ENCODE measurements around the gene RNF31.

Gene RNF31

GRCh38 chr14:24117179-24117578, 30.1 kb upstream of the RNF31 start:
- DNase-seq = no peak

- no peak for DNase-seq
Measured at GRCh38 chr14:24119691-24120090, 27.6 kb upstream of the RNF31 start.

DNA sequence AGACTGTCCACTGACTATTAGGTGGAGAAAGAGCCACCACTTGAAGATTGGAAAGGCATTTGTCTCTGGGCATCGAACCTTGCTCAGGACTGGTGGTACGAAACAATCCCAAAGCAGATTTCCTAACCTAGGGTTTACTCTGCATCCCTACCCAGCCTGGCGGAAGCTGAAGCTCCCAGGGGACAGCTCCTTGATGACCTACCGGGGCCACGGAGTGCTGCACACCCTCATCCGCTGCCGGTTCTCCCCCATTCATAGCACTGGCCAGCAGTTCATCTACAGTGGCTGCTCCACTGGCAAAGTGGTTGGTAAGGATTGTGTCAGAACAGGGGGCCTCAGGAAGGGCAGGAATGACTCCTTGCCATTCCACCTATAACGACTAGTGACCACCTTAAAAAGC, 26.1 kb upstream of the RNF31 start:
- DNase-seq = no peak

GRCh38 chr14:24122416-24122815, 24.9 kb upstream of the RNF31 start:
- no peak for DNase-seq

GRCh38 chr14:24122898-24123297, 24.4 kb upstream of the RNF31 start:
- DNase-seq = no peak

DNA sequence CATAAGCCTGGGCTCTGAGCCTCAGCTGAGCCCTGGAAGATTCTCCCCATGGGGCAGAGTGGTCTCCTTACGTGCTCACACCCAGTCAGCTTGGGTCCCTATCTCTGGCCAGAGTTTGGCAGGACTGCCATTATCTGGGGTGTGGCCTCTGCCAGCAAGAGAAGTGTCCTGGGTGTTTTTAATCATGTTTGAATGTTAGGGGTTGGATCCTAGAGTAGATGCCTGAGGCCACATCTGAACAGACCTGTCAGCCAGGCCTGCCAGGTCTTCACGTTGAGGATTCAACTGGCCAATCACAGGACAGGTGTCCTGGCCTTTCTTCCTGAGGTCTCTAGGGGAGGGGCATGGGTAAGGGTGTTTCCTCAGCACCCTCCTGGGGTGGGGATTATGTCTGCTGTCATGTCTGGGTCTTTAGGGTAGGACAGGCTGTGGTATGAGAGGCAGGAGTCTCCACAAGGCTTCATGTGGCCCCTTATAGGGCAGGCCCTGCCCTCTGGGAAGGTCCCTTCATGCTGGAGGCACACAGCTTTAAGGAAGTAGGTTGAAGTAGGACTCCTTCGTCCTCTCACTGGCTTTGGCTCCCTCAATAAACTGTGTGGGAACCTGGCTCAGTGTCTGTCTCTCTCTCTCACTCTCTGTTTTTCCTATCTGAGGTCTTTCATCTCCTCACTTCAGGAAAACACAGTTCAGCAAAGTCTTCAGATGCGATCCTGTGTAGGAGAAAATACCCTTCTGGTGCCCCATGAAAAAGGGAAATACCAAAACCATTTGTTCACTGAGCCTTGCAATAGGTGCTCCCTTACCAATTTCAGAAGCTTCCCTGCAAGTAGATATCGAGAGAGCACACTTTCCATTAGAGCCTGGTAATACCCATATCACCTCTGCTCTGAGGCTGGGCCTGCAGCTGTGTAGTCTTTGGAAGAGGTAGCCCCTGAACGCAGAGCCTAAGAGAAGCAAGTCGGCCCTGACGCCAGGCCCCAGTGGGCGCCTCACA, 23.6 kb upstream of the RNF31 start:
- DNase-seq = no peak

DNA sequence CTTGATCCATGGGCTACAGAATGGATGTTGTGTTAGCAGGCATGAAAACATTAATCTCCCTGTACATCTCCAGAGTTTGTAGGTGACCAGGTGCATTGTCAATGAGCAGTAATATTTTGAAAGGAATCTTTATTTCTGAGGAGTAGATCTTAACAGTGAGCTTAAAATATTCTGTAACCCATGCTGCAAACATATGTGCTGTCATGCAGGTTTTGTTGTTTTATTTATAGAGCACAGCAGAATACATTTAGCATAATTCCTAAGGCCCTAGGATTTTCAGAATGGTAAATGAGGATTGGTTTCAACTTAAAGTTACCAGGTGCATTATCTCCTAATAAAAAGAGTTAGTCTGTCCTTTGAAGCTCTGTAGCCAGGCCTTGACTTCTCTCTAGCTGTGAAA, 20.4 kb upstream of the RNF31 start:
- no peak for DNase-seq

- DNase-seq = no peak
Measured at GRCh38 chr14:24127673-24128072, 19.6 kb upstream of the RNF31 start.

DNA sequence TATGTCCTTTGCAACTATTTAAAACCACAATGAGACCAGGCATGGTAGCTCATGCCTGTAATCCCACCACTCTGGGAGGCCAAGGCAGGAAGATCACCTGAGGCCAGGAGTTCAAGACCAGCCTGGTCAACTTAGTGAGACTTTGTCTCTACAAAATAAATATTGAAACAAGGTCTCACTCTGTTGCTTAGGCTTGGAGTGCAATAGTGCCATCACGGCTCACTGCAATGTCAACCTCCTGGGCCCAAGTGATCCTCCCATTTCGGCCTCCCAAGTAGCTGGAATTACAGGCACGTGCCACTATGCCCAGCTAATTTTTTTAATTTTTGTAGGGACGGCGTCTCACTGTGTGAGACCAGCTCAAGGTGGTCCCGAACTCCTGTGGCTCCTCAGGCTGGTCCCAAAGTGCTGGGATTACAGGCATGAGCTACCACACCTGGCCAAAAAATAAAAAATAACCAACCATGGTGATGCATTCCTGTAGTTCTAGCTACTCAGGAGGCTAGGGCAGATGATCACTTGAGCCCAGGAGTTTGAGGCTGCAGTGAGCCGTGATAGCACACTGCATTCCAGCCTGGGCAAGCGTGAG, 17.8 kb upstream of the RNF31 start:
- no peak for DNase-seq

DNA sequence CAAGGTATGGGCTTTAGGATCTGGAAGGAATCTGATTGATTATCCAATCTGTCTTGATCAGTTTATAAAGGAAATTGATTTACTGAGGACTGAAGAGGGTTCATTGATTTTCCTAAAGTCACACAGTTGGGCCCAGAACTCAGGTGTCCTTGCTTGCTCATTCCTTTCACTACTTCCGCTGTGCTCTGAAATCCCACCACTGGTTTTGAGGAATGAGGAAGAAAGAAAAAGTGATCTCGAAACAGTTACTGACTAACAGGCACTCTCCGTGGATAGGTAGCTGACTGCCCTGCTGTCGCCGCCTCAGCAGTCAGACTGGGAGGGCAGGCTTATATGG, 16.9 kb upstream of the RNF31 start, which contains the start of gene FITM1:
FITM1 (plus strand) TSS at position 280 of the 337 bp plus-strand sequence. CDS start 905 bp downstream, outside the sequence.
- no peak for DNase-seq

DNA sequence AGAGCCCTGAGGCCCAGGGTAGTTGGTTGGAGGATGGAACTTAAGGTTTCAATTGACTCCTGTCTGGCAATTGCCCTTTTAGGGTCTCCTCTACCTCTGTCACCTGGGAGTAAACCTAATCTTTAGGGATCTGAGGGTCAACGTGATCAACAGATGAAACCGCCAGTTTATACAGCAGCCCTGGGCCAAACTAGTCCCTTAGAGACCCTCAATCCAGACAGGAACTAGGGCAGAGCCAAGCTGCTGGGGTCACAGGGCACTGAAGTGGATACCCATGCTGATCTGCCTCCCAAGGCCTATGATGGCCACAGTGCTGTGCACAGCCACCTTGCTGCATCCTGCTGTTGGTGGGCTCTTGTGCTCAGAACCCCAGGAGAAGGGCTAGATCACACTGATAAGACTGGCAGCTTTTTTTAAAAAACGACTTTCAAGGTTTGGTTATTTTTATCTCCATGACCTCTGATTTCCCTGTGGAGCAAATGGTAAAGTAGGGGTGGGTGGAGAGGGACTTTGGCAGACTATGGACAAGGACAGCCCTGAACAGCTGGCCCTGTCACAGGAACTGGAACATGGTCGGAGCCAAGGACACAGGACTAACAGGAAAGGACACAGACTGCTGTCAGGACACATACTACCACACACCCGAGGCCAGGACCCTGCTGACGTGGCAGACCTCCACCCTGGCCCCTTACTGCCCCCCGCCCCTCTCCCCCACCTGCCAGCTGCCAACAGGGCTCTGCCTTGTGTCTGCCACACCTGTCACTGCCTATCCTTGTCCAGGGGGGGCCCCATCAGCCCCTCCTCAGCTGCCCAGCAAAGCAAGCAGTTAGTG, 16.4 kb upstream of the RNF31 start:
- DNase-seq = no peak

DNA sequence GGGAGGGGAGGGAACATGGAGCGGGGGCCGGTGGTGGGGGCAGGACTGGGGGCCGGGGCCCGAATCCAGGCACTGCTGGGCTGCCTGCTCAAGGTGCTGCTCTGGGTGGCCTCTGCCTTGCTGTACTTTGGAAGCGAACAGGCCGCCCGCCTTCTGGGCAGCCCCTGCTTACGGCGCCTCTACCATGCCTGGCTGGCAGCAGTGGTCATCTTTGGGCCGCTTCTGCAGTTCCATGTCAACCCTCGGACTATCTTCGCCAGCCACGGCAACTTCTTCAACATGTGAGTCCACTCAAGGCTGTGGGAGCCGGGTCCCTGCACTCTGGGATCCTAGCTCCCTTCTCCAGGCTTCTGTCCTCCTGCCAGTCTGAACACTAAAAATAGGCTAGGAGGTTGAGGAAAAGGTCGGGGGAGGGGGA, 15.7 kb upstream of the RNF31 start:
- DNase-seq = no peak

GRCh38 chr14:24132061-24132685, 15.1 kb upstream of the RNF31 start:
- peak in 1 of 2 donors; percentile 27 for DNase-seq

GRCh38 chr14:24132976-24133375, 14.3 kb upstream of the RNF31 start:
- DNase-seq = no peak

- no peak for DNase-seq
Measured at GRCh38 chr14:24133735-24134134, 13.6 kb upstream of the RNF31 start.

- DNase-seq = no peak
Measured at GRCh38 chr14:24135584-24135833, 11.8 kb upstream of the RNF31 start.

DNA sequence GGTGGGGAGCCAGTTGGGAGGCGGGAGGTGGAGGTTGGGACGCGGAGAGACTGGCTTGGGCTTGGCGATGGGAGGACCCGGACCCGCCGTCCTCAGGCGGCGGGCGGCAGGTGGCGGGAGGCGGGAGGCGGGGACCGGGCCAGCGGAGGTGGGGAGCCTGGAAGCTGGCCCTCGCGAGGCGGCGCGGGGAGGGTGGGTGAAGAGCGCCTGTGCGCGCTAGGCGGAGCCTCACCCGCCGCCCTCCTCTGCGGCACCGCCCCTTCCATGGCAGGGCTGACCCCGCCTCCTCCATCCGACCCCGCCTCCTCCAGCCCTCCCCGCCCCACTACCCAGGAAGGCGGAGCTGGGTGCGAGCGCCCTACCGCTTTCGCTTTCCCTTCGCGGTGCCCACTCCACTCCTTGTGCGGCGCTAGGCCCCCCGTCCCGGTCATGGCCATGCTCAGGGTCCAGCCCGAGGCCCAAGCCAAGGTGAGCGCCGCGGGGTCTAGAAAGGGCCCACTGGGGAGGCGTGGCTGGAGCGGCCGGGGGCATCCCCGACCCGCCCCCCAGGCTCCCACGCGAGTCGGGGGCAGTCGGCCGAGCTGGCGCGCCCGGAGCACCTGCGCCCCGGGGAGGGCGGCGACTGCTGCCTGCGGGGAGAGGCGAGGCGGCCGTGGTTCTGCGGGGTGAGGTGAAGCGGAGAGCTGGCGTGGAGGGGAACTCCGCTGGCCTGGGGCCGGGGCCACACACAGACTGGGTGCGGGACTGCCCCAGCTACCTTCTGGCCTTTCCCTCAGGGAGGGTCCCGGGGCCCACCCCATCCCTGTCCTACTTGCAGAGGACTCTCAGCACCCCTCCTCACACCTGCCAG, 11.2 kb upstream of the RNF31 start, which contains the start of gene PSME1:
PSME1 (plus strand) TSS at position 361 of the 850 bp plus-strand sequence; CDS start at position 430, 69 bp downstream.
- DNase-seq = peak; percentile 94 to 95

GRCh38 chr14:24136684-24137528, 10.4 kb upstream of the RNF31 start:
- DNase-seq = peak in 1 of 2 donors; percentile 34

DNA sequence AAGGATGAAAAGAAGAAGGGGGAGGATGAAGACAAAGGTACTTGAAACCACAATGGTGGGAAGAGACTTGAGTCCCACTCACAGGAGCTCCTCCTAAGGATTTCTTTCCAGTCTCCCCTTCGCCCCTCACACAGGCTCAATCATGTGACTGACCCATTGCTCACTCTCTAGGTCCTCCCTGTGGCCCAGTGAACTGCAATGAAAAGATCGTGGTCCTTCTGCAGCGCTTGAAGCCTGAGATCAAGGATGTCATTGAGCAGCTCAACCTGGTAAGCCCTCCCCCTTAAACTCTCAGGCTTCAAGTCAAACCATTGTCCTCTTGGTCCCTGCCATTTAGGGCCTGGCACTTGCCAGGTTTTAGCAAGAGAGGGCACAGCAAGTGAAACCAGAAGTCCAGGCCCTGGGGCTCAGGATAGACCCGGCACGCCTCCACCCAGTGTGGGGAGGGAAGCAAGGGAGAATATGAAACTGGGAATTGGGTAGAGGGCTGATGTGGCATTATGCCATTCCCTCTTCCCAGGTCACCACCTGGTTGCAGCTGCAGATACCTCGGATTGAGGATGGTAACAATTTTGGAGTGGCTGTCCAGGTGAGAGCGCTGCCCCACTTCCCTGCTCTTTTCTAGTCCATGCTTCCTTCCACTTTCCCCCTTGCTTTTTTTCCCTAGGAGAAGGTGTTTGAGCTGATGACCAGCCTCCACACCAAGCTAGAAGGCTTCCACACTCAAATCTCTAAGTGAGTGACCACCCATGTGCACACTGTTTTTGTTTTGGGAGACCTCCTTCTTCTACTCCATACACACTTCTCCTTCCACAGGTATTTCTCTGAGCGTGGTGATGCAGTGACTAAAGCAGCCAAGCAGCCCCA, 9.5 kb upstream of the RNF31 start:
- DNase-seq = no peak

Data from stimulated activated CD4-positive, alpha-beta T cell treated with anti-CD3 and anti-CD28 coated beads, Interleukin-2, amount 100 ng/mL, for 24 hours (primary cell).